GM21717 (cell line): Measurements from ENCODE around the gene SMIM43.

Experiments used
- ATAC-seq: cut with Tn5 transposase; IDR thresholded peaks from one replicate; pipeline ENCODE4 v1.9.1; 2021; ENCODE audit warnings: mild to moderate bottlenecking, moderate library complexity; ENCODE audit not compliant: unreplicated experiment

The SMIM43 gene

GRCh38 chr4:121764702-121765367 is at the start of gene SMIM43:
Gene SMIM43 (minus strand): TSS chr4:121765164. CDS start chr4:121765105, 59 bp downstream.
- no peak for ATAC-seq

GRCh38 chr4:121814756-121815155 is 49.8 kb upstream of the SMIM43 start:
- ATAC-seq: no peak

GRCh38 chr4:121811122-121811521 is 46.2 kb upstream of the SMIM43 start:
- ATAC-seq: no peak

GRCh38 chr4:121806411-121806810 is 41.4 kb upstream of the SMIM43 start:
- ATAC-seq: no peak

GRCh38 chr4:121801715-121802075 is 36.7 kb upstream of the SMIM43 start:
- no peak for ATAC-seq

GRCh38 chr4:121800961-121801714 is 36.2 kb upstream of the SMIM43 start, which contains the start of gene EXOSC9:
Gene EXOSC9 (plus strand): TSS chr4:121801323. CDS start chr4:121801425, 102 bp downstream.
- peak; percentile 85 for ATAC-seq

GRCh38 chr4:121800638-121800960 is 35.6 kb upstream of the SMIM43 start:
- peak; percentile 18 for ATAC-seq

GRCh38 chr4:121799867-121800501 is 35.0 kb upstream of the SMIM43 start:
- ATAC-seq: no peak

GRCh38 chr4:121799208-121799823 is 34.4 kb upstream of the SMIM43 start:
- no peak for ATAC-seq

GRCh38 chr4:121796283-121796682 is 31.3 kb upstream of the SMIM43 start:
- ATAC-seq: no peak

- no peak for ATAC-seq
These were observed 29.7 kb upstream of the SMIM43 start for GRCh38 chr4:121794505-121795188.

- no peak for ATAC-seq
These were observed 28.0 kb upstream of the SMIM43 start for GRCh38 chr4:121792966-121793365.

- no peak for ATAC-seq
These were observed 26.5 kb upstream of the SMIM43 start for GRCh38 chr4:121791481-121791880.

GRCh38 chr4:121790976-121791375 is 26.0 kb upstream of the SMIM43 start:
- ATAC-seq: no peak

GRCh38 chr4:121789960-121790829 is 25.2 kb upstream of the SMIM43 start:
- no peak for ATAC-seq

- no peak for ATAC-seq
These were observed 24.5 kb upstream of the SMIM43 start for GRCh38 chr4:121789455-121789854.

GRCh38 chr4:121788896-121789295 is 23.9 kb upstream of the SMIM43 start:
- peak; percentile 97 for ATAC-seq

- ATAC-seq: no peak
These were observed 21.3 kb upstream of the SMIM43 start for GRCh38 chr4:121786221-121786620.

- ATAC-seq: no peak
These were observed 20.5 kb upstream of the SMIM43 start for GRCh38 chr4:121785479-121785878.

- ATAC-seq: no peak
These were observed 20.0 kb upstream of the SMIM43 start for GRCh38 chr4:121784975-121785374.
